Muscle layer of duodenum (tissue), 2 donors: ENCODE measurements around the gene RRAGD.

Source experiments
- H3K27ac ChIP-seq: one replicate; pipeline ENCODE4 v1.7.0; 2013; ENCODE audit warnings: mild to moderate bottlenecking, low read length
- H3K27me3 ChIP-seq: one replicate; pipeline ENCODE4 v1.7.0; 2013; ENCODE audit warnings: low read depth, mild to moderate bottlenecking, control low read depth, low read length
- H3K36me3 ChIP-seq, 2 donors: one replicate each; pipeline ENCODE4 v1.7.0; 2013; ENCODE audit warnings: low read length in 2 of 2, control low read depth in 1 of 2, mild to moderate bottlenecking in 1 of 2; ENCODE audit not compliant: insufficient read depth in 2 of 2, control insufficient read depth in 1 of 2
- H3K4me1 ChIP-seq, 2 donors: one replicate each; pipeline ENCODE4 v1.7.0; 2013; ENCODE audit warnings: low read length in 2 of 2, mild to moderate bottlenecking in 2 of 2, control low read depth in 1 of 2, moderate library complexity in 1 of 2; ENCODE audit not compliant: insufficient read depth in 2 of 2, control insufficient read depth in 1 of 2
- H3K4me3 ChIP-seq, 2 donors: one replicate each; pipeline ENCODE4 v1.7.0; 2013; ENCODE audit warnings: low read length in 2 of 2, low read depth in 1 of 2, mild to moderate bottlenecking in 1 of 2
- H3K9me3 ChIP-seq, 2 donors: one replicate each; pipeline ENCODE4 v1.7.0; 2013; ENCODE audit warnings: low read length in 2 of 2, control low read depth in 1 of 2, mild to moderate bottlenecking in 1 of 2; ENCODE audit not compliant: control insufficient read depth in 1 of 2
- donor health status: healthy.

RRAGD gene

GRCh38 chr6:89372506-89372901 lies 39.6 kb downstream of the RRAGD start:
- Histone ChIP-seq H3K27ac (no peak overlapping the region), H3K36me3 (no peaks in the 10 kb centered on the region), H3K4me1 (peaks cover 0 to 5% of the 10 kb centered on the region in 2 donors), H3K27me3 (no peaks in the 10 kb centered on the region), H3K4me3 (no peak overlapping the region), H3K9me3 (no peaks in the 10 kb centered on the region)

DNA sequence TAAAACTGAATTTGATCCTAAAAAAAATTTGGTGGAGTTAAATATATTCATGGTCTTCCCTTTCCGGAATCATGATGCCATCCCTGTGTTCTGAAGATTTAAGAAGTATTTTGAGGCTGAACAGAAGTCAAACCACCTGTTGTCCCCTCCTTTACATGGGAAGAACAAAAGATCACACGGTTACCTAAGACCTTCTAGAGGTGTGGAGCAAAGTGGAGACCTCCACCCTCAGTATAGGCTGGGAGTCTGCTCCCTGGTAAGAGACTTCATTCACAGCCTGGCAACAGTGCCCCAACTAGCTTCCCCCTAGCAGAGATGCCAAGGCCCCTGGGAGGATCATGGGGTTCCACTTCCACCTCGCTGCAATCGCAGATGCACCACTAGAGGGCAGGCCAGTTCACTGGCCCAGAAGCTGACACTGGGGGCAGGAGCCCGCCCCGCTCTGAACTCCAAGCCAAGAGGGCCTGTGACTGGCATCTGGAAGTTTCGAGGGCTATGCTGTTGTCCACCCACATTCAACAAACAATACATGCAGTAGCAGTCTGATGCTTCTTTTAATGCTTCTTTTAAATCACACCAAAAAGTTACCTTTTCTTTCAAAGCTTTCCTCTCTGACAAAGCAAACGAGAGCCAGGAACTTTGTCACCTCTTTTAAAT lies 40.1 kb downstream of the RRAGD start:
- Histone ChIP-seq H3K27ac (no peak overlapping the region), H3K4me3 (no peak overlapping the region), H3K4me1 (peaks cover 0 to 5% of the 10 kb centered on the region in 2 donors), H3K36me3 (no peaks in the 10 kb centered on the region), H3K9me3 (no peaks in the 10 kb centered on the region), H3K27me3 (no peaks in the 10 kb centered on the region)

DNA sequence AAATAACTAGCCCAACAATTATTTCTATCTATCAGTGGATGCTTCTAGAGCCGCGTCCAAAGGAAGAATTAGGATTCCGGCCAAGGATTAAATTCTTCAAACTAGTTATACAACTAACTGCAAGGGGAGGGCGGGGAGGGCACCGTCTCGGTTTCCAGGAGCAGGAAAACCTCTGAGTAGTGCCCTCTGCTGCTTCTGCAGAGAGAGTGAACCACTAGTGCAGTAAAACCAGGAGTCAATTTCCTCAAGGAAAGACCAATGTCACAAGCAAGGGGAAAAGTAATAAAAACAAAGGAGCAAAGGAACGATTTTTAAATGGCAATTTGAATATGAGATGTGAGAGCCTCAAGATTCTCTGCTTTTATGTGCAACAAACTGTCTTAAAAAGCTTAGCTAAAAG lies 43.1 kb downstream of the RRAGD start:
- H3K27me3 ChIP-seq, result no peaks in the 10 kb centered on the region
- H3K27ac ChIP-seq, result no peak overlapping the region
- H3K36me3 ChIP-seq, result no peaks in the 10 kb centered on the region
- no peaks in the 10 kb centered on the region for H3K9me3 ChIP-seq
- no peak overlapping the region for H3K4me3 ChIP-seq
- H3K4me1 ChIP-seq, result peaks cover 0 to 5% of the 10 kb centered on the region in 2 donors

GRCh38 chr6:89368107-89368506 lies 44.0 kb downstream of the RRAGD start:
- Histone ChIP-seq H3K4me3 (no peak overlapping the region), H3K4me1 (peaks cover 0 to 5% of the 10 kb centered on the region in 2 donors), H3K9me3 (no peaks in the 10 kb centered on the region), H3K36me3 (no peaks in the 10 kb centered on the region), H3K27ac (no peak overlapping the region), H3K27me3 (no peaks in the 10 kb centered on the region)

- Histone ChIP-seq H3K4me3 (no peak overlapping the region), H3K4me1 (peaks cover 0 to 5% of the 10 kb centered on the region in 2 donors), H3K27me3 (no peaks in the 10 kb centered on the region), H3K27ac (no peak overlapping the region), H3K9me3 (no peaks in the 10 kb centered on the region), H3K36me3 (no peaks in the 10 kb centered on the region)
Observed at GRCh38 chr6:89364586-89364985, 47.5 kb downstream of the RRAGD start.

GRCh38 chr6:89361171-89361570 lies 50.9 kb downstream of the RRAGD start:
- H3K36me3 ChIP-seq, result no peaks in the 10 kb centered on the region
- H3K4me3 ChIP-seq, result no peak overlapping the region
- H3K9me3 ChIP-seq, result no peaks in the 10 kb centered on the region
- H3K4me1 ChIP-seq, result no peaks in the 10 kb centered on the region
- no peak overlapping the region for H3K27ac ChIP-seq
- no peaks in the 10 kb centered on the region for H3K27me3 ChIP-seq

- no peaks in the 10 kb centered on the region for H3K9me3 ChIP-seq
- no peak overlapping the region for H3K27ac ChIP-seq
- no peaks in the 10 kb centered on the region for H3K4me1 ChIP-seq
- H3K4me3 ChIP-seq, result no peak overlapping the region
- no peaks in the 10 kb centered on the region for H3K36me3 ChIP-seq
- no peaks in the 10 kb centered on the region for H3K27me3 ChIP-seq
Observed at GRCh38 chr6:89360415-89360999, 51.6 kb downstream of the RRAGD start.

DNA sequence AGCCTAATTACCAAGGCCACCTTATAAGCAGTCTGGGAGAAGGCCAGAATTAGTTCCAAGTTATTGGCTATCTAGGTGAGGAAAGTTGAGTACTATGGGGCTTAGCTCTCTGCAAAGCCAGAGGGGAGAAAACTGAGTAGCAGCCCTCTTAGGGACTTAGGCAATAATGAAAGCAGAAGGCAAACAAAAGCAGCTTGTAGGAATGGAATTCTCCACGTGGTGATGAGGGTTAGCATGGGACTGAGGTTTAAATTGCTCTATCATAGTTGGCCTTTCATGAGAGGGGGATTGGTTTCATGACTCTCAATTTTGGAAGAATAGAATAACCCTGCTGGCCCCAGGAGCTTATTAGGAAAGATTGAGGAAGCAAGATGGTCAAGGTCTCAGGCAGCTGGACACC lies 52.5 kb downstream of the RRAGD start:
- Histone ChIP-seq H3K27ac (no peak overlapping the region), H3K27me3 (no peaks in the 10 kb centered on the region), H3K9me3 (no peaks in the 10 kb centered on the region), H3K4me3 (no peak overlapping the region), H3K36me3 (no peaks in the 10 kb centered on the region), H3K4me1 (no peaks in the 10 kb centered on the region)

DNA sequence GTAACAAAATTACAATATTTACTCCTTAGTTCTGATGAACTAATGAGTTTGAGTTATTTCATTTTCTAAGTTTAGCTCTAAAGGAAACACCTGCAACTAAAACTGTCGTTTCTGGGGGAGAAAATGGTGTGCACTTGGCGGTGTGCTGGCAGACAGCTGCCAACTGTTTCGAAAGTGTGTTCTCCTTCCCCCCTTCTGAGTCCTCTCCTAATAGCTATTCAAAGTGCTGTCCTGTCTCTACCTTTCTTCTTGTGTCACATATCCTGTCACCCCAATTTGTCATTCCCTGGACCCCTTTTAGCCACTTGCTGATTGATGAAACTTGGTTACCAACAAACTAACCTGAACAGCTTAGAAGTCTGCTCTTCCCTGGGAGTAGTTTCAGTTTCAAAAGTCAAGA lies 54.7 kb downstream of the RRAGD start:
- Histone ChIP-seq H3K4me1 (no peaks in the 10 kb centered on the region), H3K36me3 (peaks cover 0 to under 1% of the 10 kb centered on the region in 2 donors), H3K27ac (no peak overlapping the region), H3K4me3 (no peak overlapping the region), H3K9me3 (no peaks in the 10 kb centered on the region), H3K27me3 (no peaks in the 10 kb centered on the region)

DNA sequence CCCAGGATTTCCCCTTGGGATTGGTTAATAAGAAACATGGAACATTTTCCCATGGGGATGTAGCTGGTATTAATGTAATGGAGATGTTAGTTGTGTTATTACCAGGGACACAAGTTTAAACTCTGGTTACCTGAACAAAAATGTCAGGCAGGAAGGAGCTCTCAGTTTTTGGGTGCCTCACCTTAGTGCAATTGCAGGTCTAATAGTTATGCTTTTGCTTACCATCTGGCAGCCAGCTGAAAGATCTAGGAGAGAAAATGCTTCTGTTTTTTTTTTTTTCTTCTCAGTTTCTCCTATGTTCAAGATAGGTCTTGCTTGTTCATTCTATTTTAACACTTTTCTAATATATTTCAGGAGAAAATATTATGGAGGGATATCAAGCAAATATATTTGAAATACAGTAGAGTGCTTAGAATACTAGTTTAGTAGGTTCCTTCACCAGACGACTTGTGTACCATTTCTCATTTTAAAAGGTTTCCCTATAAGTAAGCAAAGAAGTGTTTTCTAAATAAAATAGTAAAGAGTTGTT lies 55.4 kb downstream of the RRAGD start:
- Histone ChIP-seq H3K27me3 (no peaks in the 10 kb centered on the region), H3K4me1 (no peaks in the 10 kb centered on the region), H3K27ac (peak overlapping the region; percentile 43), H3K36me3 (peaks cover 0 to 3% of the 10 kb centered on the region in 2 donors), H3K9me3 (no peaks in the 10 kb centered on the region), H3K4me3 (no peak overlapping the region)

DNA sequence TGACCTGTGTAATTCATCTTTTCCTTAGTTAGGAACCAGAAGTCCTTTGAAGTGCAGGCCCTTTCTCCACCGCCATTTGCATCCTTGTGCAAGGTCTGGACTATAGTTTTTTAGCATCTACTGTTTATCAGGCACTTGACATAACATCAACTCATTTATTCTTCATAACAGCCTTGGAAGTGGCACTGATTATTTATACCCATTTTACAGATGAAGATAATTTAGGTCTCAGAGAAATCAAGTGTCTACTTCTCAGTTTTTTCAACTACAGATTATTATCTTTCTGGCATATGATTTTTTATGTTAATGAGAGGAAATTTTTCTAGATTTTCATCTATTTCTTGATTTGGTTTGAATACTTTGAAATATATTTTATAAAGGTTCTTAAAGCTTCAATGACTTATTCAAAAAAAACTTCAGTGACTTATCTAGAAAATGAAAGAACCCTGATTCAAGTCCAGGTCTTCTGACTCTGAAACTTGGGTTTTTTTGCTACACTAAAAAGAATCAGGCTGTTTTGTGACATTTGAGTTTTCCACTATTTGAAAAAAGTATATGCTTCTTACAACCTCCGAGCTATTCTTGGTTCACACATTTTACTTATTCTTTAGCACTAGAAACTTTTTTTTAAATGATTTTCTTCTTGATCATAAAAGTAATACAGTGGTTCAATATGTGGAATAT lies 56.4 kb downstream of the RRAGD start:
- H3K4me1 ChIP-seq, result peaks cover 0 to 10% of the 10 kb centered on the region in 2 donors
- H3K27ac ChIP-seq, result no peak overlapping the region

More for the DNA sequence above, 56.4 kb downstream of the RRAGD start:
- H3K36me3 ChIP-seq, result peaks cover 0 to 3% of the 10 kb centered on the region in 2 donors
- no peak overlapping the region for H3K4me3 ChIP-seq
- no peaks in the 10 kb centered on the region for H3K27me3 ChIP-seq
- no peaks in the 10 kb centered on the region for H3K9me3 ChIP-seq
